GM23338 (cell line): Measurements from ENCODE around the gene KRT75. TPM values are rescaled to one million over a fixed set of nuclear protein-coding genes. Genes with fewer than 3 reads are reported as not detected.

Experiments used
- ATAC-seq: fragments of 200-7000 bp; cut with Tn5 transposase; 3 replicates; pipeline ENCODE4 v1.9.1; 2020
- DNase-seq: peaks from one replicate; pipeline ENCODE4 v3.0.0-alpha.2; 2015; ENCODE audit warnings: low spot score
- H2AFZ ChIP-seq: fragments of 200-600 bp; sonication (generic); 2 replicates; pipeline ENCODE4 v1.8.0; 2016; ENCODE audit warnings: antibody characterized with exemption, mild to moderate bottlenecking, moderate library complexity
- H3F3A ChIP-seq: fragments of 200-600 bp; sonication (generic); replicated peaks from 2 replicates; pipeline ENCODE4 v1.8.0; 2017; ENCODE audit warnings: antibody characterized with exemption, mixed run types, low read depth
- H3K27ac ChIP-seq: fragments of 200-600 bp; sonication (generic); 2 replicates; pipeline ENCODE4 v1.6.1; 2016; ENCODE audit warnings: low read depth
- H3K27me3 ChIP-seq: fragments of 200-600 bp; sonication (generic); 2 replicates; pipeline ENCODE4 v1.8.0; 2016; ENCODE audit warnings: mild to moderate bottlenecking, mixed run types, moderate library complexity; ENCODE audit not compliant: insufficient read depth
- H3K36me3 ChIP-seq: fragments of 200-600 bp; sonication (generic); 2 replicates; pipeline ENCODE4 v1.8.0; 2016; ENCODE audit warnings: mild to moderate bottlenecking; ENCODE audit not compliant: insufficient read depth
- H3K4me1 ChIP-seq: fragments of 200-600 bp; sonication (generic); 2 replicates; pipeline ENCODE4 v1.8.0; 2016; ENCODE audit warnings: mild to moderate bottlenecking, moderate library complexity; ENCODE audit not compliant: insufficient read depth
- H3K4me2 ChIP-seq: fragments of 200-600 bp; sonication (generic); 2 replicates; pipeline ENCODE4 v1.7.1; 2017; ENCODE audit warnings: mixed run types
- H3K4me3 ChIP-seq: fragments of 200-600 bp; sonication (generic); 2 replicates; pipeline ENCODE4 v1.6.1; 2016; ENCODE audit warnings: mixed run types
- H3K79me2 ChIP-seq: fragments of 200-600 bp; sonication (generic); replicated peaks from 2 replicates; pipeline ENCODE4 v1.8.0; 2017; ENCODE audit warnings: mild to moderate bottlenecking; ENCODE audit not compliant: insufficient read depth
- H3K9me2 ChIP-seq: fragments of 200-600 bp; sonication (generic); 2 replicates; pipeline ENCODE4 v1.8.0; 2017; ENCODE audit not compliant: insufficient read depth
- H4K20me1 ChIP-seq: fragments of 200-600 bp; sonication (generic); replicated peaks from 2 replicates; pipeline ENCODE4 v1.8.0; 2017; ENCODE audit warnings: mild to moderate bottlenecking; ENCODE audit not compliant: insufficient read depth
- H3K27ac Mint-ChIP-seq: 2 replicates; pipeline ENCODE4 v1.8.0; 2020; ENCODE audit warnings: inconsistent platforms, mild to moderate bottlenecking, moderate library complexity, mixed read lengths
- H3K27me3 Mint-ChIP-seq: 3 replicates; pipeline ENCODE4 v1.8.0; 2022; ENCODE audit warnings: low read depth, mild to moderate bottlenecking, moderate library complexity, mixed read lengths, inconsistent platforms; ENCODE audit not compliant: insufficient read depth, poor library complexity
- H3K36me3 Mint-ChIP-seq: 3 replicates; pipeline ENCODE4 v1.8.0; 2021; ENCODE audit warnings: low read depth, mild to moderate bottlenecking, inconsistent platforms, moderate library complexity, mixed read lengths
- H3K4me1 Mint-ChIP-seq: 3 replicates; pipeline ENCODE4 v1.8.0; 2020; ENCODE audit warnings: mild to moderate bottlenecking, inconsistent platforms, mixed read lengths
- H3K4me3 Mint-ChIP-seq: 3 replicates; pipeline ENCODE4 v1.8.0; 2021; ENCODE audit warnings: moderate library complexity, mild to moderate bottlenecking, inconsistent platforms, mixed read lengths
- H3K9me3 Mint-ChIP-seq: 3 replicates; pipeline ENCODE4 v1.8.0; 2020; ENCODE audit warnings: moderate library complexity, mild to moderate bottlenecking, inconsistent platforms, mixed read lengths
- CREB1 ChIP-seq: fragments of 250-450 bp; sonication (Bioruptor Pico); IDR thresholded peaks from 2 replicates; pipeline ENCODE4 v1.5.0; 2020; ENCODE audit warnings: low read depth, mild to moderate bottlenecking, moderate library complexity
- EZH2 ChIP-seq: fragments of 200-600 bp; sonication (generic); IDR thresholded peaks from one replicate; pipeline ENCODE4 v1.8.0; 2017; ENCODE audit warnings: antibody characterized with exemption, mild to moderate bottlenecking, low read depth; ENCODE audit not compliant: unreplicated experiment
- EZH2phosphoT487 ChIP-seq: fragments of 200-600 bp; sonication (generic); IDR thresholded peaks from one replicate; pipeline ENCODE4 v1.8.1; 2018; ENCODE audit warnings: antibody characterized with exemption; ENCODE audit not compliant: unreplicated experiment
- JUNB ChIP-seq: IDR thresholded peaks from one replicate; pipeline ENCODE4 v1.6.1; 2016; ENCODE audit warnings: antibody characterized with exemption; ENCODE audit not compliant: unreplicated experiment
- NANOG ChIP-seq: IDR thresholded peaks from 2 replicates; pipeline ENCODE4 v1.6.1; 2016; ENCODE audit warnings: antibody characterized with exemption, borderline replicate concordance
- STAT1 ChIP-seq: IDR thresholded peaks from one replicate; pipeline ENCODE4 v1.6.1; 2016; ENCODE audit warnings: antibody characterized with exemption; ENCODE audit not compliant: unreplicated experiment
- ZNF114 ChIP-seq: fragments of 250-450 bp; sonication (Bioruptor Pico); IDR thresholded peaks from 2 replicates; pipeline ENCODE4 v1.5.0; 2020; ENCODE audit warnings: mild to moderate bottlenecking, moderate library complexity
- polyA plus RNA-seq: library from polyadenylated mRNA; unstranded; fragments of >200 nt; fragmentation: Nextera tagmentation; extraction: Ambion mirVana; gene quantifications from 2 replicates; pipeline ENCODE4 v1.2.1, GENCODE V29; 2016
- total RNA-seq: library from RNA; depleted of rRNA; stranded (reverse); fragments of >200 nt; shearing (Covaris generic); gene quantifications from 2 replicates; pipeline ENCODE4 v1.2.3, GENCODE V29; 2014
- TF ChIP-seq, protein P1 (sequence below): IDR thresholded peaks from 2 replicates; pipeline ENCODE4 v1.6.1; 2016; ENCODE audit warnings: antibody characterized with exemption
- TF ChIP-seq, protein P2 (sequence below), 2 experiments: fragments of 200-600 bp in 1 of 2; sonication (generic) in 1 of 2; conservative IDR thresholded peaks; 2 replicates each; pipeline versions ENCODE4 v1.5.1 to v1.6.1; 2016 to 2017; ENCODE audit warnings: antibody characterized with exemption in 2 of 2, low read depth in 2 of 2, mild to moderate bottlenecking in 2 of 2, moderate library complexity in 1 of 2
- TF ChIP-seq, protein P3 (sequence below): IDR thresholded peaks from one replicate; pipeline ENCODE4 v1.6.1; 2018; ENCODE audit warnings: antibody characterized with exemption; ENCODE audit not compliant: unreplicated experiment

Gene KRT75
- total and polyA plus RNA-seq, 2 experiments from 2014 or later, result not detected

DNA sequence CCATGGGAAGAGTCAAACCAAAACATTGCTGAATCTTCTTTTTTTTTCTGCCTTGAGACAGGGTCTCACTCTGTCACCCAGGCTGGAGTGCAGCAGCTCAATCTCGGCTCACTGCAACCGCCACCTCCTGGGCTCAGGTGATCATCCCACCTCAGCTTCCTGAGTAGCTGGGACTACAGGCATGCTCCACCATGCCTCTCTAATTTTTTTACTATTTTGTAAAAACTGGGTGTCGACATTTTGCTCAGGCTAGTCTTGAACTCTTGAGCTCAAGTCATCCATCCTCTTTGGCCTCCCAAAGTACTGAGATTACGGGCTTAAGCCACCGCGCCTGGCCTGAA, 1.5 kb upstream of the KRT75 start:
- no peaks in the 10 kb centered on the region for H3F3A ChIP-seq
- no peak overlapping the region for H3K4me3 ChIP-seq
- no peaks in the 10 kb centered on the region for H3K36me3 ChIP-seq
- H3K9me3 Mint-ChIP-seq, result no peaks in the 10 kb centered on the region; the same call in 1 of the 3 replicates
- no peak overlapping the region for H2AFZ ChIP-seq
- DNase-seq (no peak), ATAC-seq (no peak)
- H3K4me1 Mint-ChIP-seq, result no peaks in the 10 kb centered on the region; the same call in 1 of the 3 replicates
- no peak overlapping the region for H3K4me2 ChIP-seq
- H3K4me1 ChIP-seq, result no peaks in the 10 kb centered on the region
- peaks cover 13% of the 10 kb centered on the region for H3K9me2 ChIP-seq
- no peaks in the 10 kb centered on the region for H3K79me2 ChIP-seq
- no peak for TF ChIP-seq CREB1 (CRISPR knock-in tag)
- no peak for TF ChIP-seq EZH2phosphoT487
- H3K27ac Mint-ChIP-seq, result no peak overlapping the region
- H3K27ac ChIP-seq, result no peak overlapping the region
- H3K27me3 ChIP-seq, result no peaks in the 10 kb centered on the region
- no peaks in the 10 kb centered on the region for H4K20me1 ChIP-seq
- H3K27me3 Mint-ChIP-seq, result peaks cover 6% of the 10 kb centered on the region
- H3K36me3 Mint-ChIP-seq, result no peaks in the 10 kb centered on the region
- H3K4me3 Mint-ChIP-seq, result no peak overlapping the region

DNA sequence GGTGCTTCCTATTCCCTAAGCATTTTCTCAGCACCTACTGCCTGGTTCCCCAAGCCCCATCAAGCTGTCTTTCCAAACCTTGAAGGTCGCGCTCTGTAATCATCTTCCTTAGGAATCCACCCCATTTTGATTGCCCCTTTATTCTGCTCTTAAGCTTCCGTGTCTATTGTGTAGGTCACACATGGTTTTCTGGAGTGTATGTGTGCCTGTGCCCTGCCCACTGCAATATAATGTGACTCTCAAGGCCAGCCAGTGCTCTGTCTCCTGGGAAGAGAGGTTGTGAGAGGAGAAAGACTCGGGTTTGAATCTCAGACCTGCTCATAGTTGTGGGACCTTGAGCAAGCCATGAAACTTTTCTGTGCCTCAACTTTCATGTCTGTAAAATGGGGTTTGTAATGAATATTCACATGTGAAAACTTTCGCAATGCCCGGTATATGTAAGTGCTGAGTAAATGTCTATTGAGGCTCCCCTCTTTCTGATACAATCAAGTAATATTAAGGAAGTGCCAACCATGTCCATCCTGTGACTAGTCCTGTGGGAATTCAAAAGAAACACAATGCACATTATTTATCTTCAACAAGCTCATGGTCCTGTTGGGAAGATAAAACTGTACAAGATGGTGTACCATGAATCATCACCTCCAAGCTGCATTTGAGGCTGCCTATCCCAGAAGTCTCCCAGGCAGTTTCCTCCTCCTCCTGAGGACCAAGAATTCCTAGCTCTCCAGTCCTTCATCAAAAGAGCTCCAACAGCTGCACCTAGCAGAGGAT, 774 bp upstream of the KRT75 start:
- no peaks in the 10 kb centered on the region for H3K36me3 ChIP-seq
- ATAC-seq (no peak), DNase-seq (no peak)
- no peaks in the 10 kb centered on the region; the same call in 1 of the 3 replicates for H3K4me1 Mint-ChIP-seq
- no peak overlapping the region for H3K27ac ChIP-seq
- no peaks in the 10 kb centered on the region; the same call in 1 of the 3 replicates for H3K9me3 Mint-ChIP-seq
- H3K36me3 Mint-ChIP-seq, result no peaks in the 10 kb centered on the region
- H2AFZ ChIP-seq, result no peak overlapping the region
- H3K4me2 ChIP-seq, result no peak overlapping the region
- no peaks in the 10 kb centered on the region for H3F3A ChIP-seq
- no peaks in the 10 kb centered on the region for H3K4me1 ChIP-seq
- H4K20me1 ChIP-seq, result no peaks in the 10 kb centered on the region
- H3K27me3 ChIP-seq, result no peaks in the 10 kb centered on the region
- no peaks in the 10 kb centered on the region for H3K79me2 ChIP-seq
- peaks cover 6% of the 10 kb centered on the region for H3K27me3 Mint-ChIP-seq
- H3K27ac Mint-ChIP-seq, result no peak overlapping the region
- no peak overlapping the region for H3K4me3 Mint-ChIP-seq
- no peak for TF ChIP-seq NANOG
- TF ChIP-seq JUNB, result no peak
- TF ChIP-seq, protein P1, sequence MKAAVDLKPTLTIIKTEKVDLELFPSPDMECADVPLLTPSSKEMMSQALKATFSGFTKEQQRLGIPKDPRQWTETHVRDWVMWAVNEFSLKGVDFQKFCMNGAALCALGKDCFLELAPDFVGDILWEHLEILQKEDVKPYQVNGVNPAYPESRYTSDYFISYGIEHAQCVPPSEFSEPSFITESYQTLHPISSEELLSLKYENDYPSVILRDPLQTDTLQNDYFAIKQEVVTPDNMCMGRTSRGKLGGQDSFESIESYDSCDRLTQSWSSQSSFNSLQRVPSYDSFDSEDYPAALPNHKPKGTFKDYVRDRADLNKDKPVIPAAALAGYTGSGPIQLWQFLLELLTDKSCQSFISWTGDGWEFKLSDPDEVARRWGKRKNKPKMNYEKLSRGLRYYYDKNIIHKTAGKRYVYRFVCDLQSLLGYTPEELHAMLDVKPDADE, result no peak
- TF ChIP-seq ZNF114 (CRISPR knock-in tag), result no peak
- no peak for TF ChIP-seq EZH2
- no peak for TF ChIP-seq STAT1
- no peak for TF ChIP-seq EZH2phosphoT487
- no peak overlapping the region for H3K4me3 ChIP-seq
- H3K9me2 ChIP-seq, result peaks cover 13% of the 10 kb centered on the region

DNA sequence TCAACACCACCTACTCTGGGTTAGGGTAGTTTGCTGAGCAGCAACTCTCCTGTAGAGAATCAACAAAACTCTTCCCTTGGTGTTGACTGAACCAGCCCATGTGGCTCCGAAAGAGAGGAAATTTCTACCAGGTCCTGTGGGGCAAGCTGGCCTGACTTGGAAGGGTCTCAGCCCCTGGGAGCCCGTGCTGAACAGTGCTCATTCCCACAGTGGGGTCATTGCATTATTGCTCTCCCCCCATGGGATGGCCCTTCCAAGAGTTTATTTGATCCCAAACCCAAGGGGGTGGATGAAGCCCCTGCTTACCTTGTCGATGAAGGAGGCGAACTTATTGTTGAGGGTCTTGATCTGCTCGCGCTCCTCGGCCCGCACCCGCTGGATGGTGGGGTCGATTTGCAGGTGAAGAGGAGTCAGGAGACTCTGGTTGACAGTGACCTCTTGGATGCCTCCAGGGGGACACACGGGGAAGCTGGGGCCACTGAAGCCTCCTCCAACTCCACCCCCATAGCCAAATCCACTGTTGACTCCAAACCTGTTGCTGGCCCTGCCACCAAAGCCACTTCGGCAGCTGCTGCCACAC, 580 bp downstream of the KRT75 start:
- no peak overlapping the region for H3K4me3 Mint-ChIP-seq
- H3K27ac Mint-ChIP-seq, result no peak overlapping the region
- Histone ChIP-seq H3K27me3 (no peaks in the 10 kb centered on the region), H4K20me1 (no peaks in the 10 kb centered on the region), H2AFZ (no peak overlapping the region), H3K36me3 (no peaks in the 10 kb centered on the region), H3K4me3 (no peak overlapping the region), H3K27ac (no peak overlapping the region), H3K79me2 (no peaks in the 10 kb centered on the region), H3K9me2 (peaks cover 13% of the 10 kb centered on the region), H3K4me1 (no peaks in the 10 kb centered on the region), H3K4me2 (no peak overlapping the region), H3F3A (no peaks in the 10 kb centered on the region)
- H3K27me3 Mint-ChIP-seq, result peaks cover 9% of the 10 kb centered on the region
- H3K4me1 Mint-ChIP-seq, result no peaks in the 10 kb centered on the region; the same call in 1 of the 3 replicates
- ATAC-seq (no peak), DNase-seq (no peak)
- no peaks in the 10 kb centered on the region for H3K36me3 Mint-ChIP-seq
- no peaks in the 10 kb centered on the region; the same call in 1 of the 3 replicates for H3K9me3 Mint-ChIP-seq
- TF ChIP-seq EZH2, result no peak
- TF ChIP-seq, protein P2, sequence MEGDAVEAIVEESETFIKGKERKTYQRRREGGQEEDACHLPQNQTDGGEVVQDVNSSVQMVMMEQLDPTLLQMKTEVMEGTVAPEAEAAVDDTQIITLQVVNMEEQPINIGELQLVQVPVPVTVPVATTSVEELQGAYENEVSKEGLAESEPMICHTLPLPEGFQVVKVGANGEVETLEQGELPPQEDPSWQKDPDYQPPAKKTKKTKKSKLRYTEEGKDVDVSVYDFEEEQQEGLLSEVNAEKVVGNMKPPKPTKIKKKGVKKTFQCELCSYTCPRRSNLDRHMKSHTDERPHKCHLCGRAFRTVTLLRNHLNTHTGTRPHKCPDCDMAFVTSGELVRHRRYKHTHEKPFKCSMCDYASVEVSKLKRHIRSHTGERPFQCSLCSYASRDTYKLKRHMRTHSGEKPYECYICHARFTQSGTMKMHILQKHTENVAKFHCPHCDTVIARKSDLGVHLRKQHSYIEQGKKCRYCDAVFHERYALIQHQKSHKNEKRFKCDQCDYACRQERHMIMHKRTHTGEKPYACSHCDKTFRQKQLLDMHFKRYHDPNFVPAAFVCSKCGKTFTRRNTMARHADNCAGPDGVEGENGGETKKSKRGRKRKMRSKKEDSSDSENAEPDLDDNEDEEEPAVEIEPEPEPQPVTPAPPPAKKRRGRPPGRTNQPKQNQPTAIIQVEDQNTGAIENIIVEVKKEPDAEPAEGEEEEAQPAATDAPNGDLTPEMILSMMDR (conservative IDR thresholded peaks at IDR 0.05; ENCODE audit: low read depth in 2 of 2), result no peak
- TF ChIP-seq, protein P3, sequence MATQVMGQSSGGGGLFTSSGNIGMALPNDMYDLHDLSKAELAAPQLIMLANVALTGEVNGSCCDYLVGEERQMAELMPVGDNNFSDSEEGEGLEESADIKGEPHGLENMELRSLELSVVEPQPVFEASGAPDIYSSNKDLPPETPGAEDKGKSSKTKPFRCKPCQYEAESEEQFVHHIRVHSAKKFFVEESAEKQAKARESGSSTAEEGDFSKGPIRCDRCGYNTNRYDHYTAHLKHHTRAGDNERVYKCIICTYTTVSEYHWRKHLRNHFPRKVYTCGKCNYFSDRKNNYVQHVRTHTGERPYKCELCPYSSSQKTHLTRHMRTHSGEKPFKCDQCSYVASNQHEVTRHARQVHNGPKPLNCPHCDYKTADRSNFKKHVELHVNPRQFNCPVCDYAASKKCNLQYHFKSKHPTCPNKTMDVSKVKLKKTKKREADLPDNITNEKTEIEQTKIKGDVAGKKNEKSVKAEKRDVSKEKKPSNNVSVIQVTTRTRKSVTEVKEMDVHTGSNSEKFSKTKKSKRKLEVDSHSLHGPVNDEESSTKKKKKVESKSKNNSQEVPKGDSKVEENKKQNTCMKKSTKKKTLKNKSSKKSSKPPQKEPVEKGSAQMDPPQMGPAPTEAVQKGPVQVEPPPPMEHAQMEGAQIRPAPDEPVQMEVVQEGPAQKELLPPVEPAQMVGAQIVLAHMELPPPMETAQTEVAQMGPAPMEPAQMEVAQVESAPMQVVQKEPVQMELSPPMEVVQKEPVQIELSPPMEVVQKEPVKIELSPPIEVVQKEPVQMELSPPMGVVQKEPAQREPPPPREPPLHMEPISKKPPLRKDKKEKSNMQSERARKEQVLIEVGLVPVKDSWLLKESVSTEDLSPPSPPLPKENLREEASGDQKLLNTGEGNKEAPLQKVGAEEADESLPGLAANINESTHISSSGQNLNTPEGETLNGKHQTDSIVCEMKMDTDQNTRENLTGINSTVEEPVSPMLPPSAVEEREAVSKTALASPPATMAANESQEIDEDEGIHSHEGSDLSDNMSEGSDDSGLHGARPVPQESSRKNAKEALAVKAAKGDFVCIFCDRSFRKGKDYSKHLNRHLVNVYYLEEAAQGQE, result no peak
- TF ChIP-seq CREB1 (CRISPR knock-in tag), result no peak
- TF ChIP-seq, protein P1, result no peak
